ENCODE results near the gene TRIM60.
"Not testable (repeated sequence)": the region's sequence is repeated elsewhere in the genome, so short reads cannot be mapped to it uniquely, and the experiment has no call there.

Gene TRIM60

GRCh38 chr4:165048170-165048569 lies 16.4 kb downstream of the TRIM60 start:
- FAIRE-seq: no peak
- DNase-seq (ENCODE audit: extremely low spot score, insufficient read length, low read depth): no peak

DNA sequence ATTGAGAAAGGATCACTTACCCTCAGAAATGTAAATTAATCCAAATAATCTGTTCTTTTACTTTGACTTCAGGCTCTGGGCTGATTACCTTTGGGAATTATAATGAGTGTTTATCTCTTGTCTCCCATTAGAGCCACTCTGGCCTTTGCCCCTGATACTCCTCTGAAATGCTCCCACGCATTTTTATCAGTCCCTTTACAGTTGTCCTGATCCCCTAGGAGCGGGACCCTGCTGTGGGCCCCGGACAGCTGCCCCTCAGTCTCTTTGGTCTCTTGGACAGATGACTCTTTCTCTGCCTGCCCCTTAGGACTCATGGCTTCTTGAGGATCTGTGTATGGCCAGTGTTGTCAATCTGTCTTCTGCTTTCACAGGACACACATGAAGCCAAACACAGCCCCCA lies 20.8 kb downstream of the TRIM60 start:
- DNase-seq (ENCODE audit: extremely low spot score, insufficient read length, low read depth): no peak

GRCh38 chr4:165053645-165054044 lies 21.8 kb downstream of the TRIM60 start, which contains the start of gene TRIM75:
TSS of gene TRIM75 (plus strand) at chr4:165053866. CDS start at chr4:165059148, 5,282 bp downstream.
- no peak for DNase-seq (ENCODE audit: extremely low spot score, insufficient read length, low read depth)
- FAIRE-seq: no peak

More for the DNA sequence above, 20.8 kb downstream of the TRIM60 start:
- no peak for FAIRE-seq

DNA sequence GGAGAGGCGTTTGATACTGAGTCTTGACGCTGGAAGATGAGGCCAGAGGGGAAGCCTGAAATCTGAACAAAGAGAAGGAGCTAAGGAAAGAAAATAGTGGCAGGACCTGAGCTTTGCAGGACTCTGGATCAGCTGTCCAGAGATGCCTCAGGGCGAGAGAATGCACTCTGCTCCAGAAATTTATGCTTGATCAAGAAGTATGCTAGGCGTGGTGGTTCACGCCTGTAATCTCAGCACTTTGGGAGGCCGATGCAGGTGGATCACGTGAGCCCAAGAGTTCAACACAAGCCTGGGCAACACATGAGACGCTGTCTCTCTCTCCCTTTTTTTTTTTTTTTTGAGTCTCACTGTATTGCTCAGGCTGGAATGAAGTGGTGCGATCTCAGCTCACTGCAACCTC lies 23.8 kb downstream of the TRIM60 start:
- DNase-seq (ENCODE audit: extremely low spot score, insufficient read length, low read depth): no peak
- FAIRE-seq: no peak

DNA sequence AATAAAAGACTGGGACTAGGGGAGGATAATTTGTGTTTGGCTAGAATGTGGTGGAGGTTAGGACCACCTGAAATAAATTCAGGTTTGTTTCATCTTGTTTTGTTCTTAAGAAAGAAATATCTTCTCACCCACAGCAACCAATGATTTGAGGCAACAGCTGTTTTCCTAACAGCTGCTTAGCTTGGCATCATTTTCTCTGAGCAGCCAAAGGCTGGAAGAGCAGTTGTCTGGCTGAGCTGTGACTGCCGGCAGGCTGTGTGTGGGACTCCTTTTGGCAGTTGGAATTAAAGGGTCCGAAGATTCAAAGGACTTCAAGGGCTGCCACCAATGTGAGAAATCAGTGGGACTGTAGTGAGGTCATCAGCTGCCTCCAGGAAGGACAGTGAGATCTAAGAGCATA lies 26.9 kb downstream of the TRIM60 start:
- no peak for DNase-seq (ENCODE audit: extremely low spot score, insufficient read length, low read depth)
- FAIRE-seq: no peak

GRCh38 chr4:165059386-165059785 lies 27.6 kb downstream of the TRIM60 start:
- DNase-seq (ENCODE audit: extremely low spot score, insufficient read length, low read depth) (no peak), FAIRE-seq (no peak)

GRCh38 chr4:165060938-165061337 lies 29.1 kb downstream of the TRIM60 start:
- no peak for DNase-seq (ENCODE audit: extremely low spot score, insufficient read length, low read depth)

GRCh38 chr4:165070560-165070959 lies 38.8 kb downstream of the TRIM60 start:
- DNase-seq (ENCODE audit: extremely low spot score, insufficient read length, low read depth): no peak
- no peak for FAIRE-seq

More at GRCh38 chr4:165060938-165061337, 29.1 kb downstream of the TRIM60 start:
- no peak for FAIRE-seq

- not testable (repeated sequence) for FAIRE-seq; DNase-seq (ENCODE audit: extremely low spot score, insufficient read length, low read depth)
Measured at GRCh38 chr4:165073346-165073745, 41.5 kb downstream of the TRIM60 start.

DNA sequence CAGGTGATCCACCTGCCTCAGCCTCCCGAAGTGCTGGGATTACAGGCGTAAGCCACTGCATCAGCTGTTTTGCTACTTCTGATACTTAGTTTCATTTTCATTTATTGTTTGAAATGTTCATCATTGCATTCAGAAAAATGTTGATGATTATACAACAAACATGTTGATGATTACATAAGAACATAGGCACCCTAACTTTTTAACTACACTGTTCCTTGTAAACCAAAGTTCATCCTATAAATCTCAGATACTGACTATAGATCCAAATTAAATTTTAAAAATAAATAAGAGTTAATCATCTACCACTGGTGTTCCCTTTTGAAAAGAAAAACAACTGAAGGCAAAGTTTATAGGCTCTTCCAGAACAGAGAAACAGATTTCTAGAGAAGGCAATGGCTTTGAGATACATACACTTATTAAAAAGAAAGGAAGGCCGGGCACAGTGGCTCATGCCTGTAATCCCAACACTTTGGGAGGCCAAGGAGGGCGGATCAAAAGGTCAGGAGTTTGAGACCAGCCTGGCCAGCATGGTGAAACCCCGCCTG lies 45.3 kb downstream of the TRIM60 start:
- DNase-seq (ENCODE audit: extremely low spot score, insufficient read length, low read depth): no peak
- FAIRE-seq: no peak

GRCh38 chr4:165079476-165079875 lies 47.7 kb downstream of the TRIM60 start:
- FAIRE-seq (no peak), DNase-seq (ENCODE audit: extremely low spot score, insufficient read length, low read depth) (no peak)

DNA sequence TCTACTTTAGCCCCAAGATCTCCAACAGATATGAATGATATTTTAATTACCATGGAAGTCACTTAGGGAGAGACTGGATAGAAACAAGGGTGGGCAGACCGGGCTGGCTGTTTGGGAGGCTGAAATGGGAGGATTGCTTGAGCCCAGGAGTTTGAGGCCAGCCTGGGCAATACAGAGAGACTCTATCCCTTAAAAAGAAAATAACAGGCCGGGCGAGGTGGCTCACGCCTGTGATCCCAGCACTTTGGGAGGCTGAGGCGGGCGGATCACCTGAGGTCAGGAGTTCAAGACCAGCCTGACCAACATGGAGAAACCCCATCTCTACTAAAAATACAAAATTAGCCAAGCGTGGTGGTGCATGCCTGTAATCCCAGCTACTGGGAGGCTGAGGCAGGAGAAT lies 53.0 kb downstream of the TRIM60 start:
- FAIRE-seq; DNase-seq (ENCODE audit: extremely low spot score, insufficient read length, low read depth): not testable (repeated sequence)

GRCh38 chr4:165085946-165086345 lies 54.1 kb downstream of the TRIM60 start:
- FAIRE-seq (no peak), DNase-seq (ENCODE audit: extremely low spot score, insufficient read length, low read depth) (no peak)

GRCh38 chr4:165088366-165088765 lies 56.6 kb downstream of the TRIM60 start:
- no peak for FAIRE-seq
- no peak for DNase-seq (ENCODE audit: extremely low spot score, insufficient read length, low read depth)

Data from GM18507 (cell line).